GM12874 (cell line): ENCODE data around the gene TMEM135.

ENCODE experiments used
- CTCF ChIP-seq: IDR thresholded peaks from 2 replicates; pipeline ENCODE4 v1.5.1; 2011; ENCODE audit warnings: low read depth, mild to moderate bottlenecking, control low read depth, low read length, moderate library complexity; ENCODE audit not compliant: insufficient read depth

The TMEM135 gene

GRCh38 chr11:87355596-87355995, 317.9 kb downstream of the TMEM135 start:
- no peak for TF ChIP-seq CTCF

GRCh38 chr11:87356428-87356827, 318.7 kb downstream of the TMEM135 start:
- TF ChIP-seq CTCF, result no peak

- TF ChIP-seq CTCF, result no peak
Measured at GRCh38 chr11:87358461-87358860, 320.7 kb downstream of the TMEM135 start.

- no peak for TF ChIP-seq CTCF
Measured at GRCh38 chr11:87359401-87359800, 321.7 kb downstream of the TMEM135 start.

GRCh38 chr11:87361891-87362290, 324.2 kb downstream of the TMEM135 start:
- TF ChIP-seq CTCF, result no peak

GRCh38 chr11:87366346-87366745, 328.6 kb downstream of the TMEM135 start:
- TF ChIP-seq CTCF, result no peak

- no peak for TF ChIP-seq CTCF
Measured at GRCh38 chr11:87366763-87367405, 329.1 kb downstream of the TMEM135 start.
